ENCODE data around the gene MARK2.
A peak's percentile ranks its signal among the peaks of the same experiment; 100 is the strongest.
"Not testable (repeated sequence)": the region's sequence is repeated elsewhere in the genome, so short reads cannot be mapped to it uniquely, and the experiment has no call there.

MARK2 gene

GRCh38 chr11:63858628-63859550 is 20.0 kb downstream of the MARK2 start:
- DNase-seq: no peak

DNA sequence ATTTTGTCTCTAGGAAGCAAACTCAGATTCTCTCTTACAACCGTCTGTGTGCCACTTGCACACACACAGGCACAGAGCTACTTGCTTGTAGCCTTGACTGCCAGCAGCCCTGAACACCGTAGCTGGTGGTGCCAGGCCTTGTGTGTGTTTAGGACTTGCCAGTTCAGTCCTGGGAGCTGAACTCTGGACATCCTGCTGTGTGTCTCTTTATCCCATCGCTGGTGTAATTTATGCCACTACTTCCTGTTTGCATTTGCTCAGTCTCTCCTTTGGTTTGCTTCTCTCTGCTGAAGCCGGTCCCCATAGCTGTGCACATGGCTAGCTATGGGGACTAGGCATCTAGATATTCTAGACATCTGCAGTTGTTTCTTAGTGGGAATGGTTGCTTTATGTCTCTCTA is 24.0 kb downstream of the MARK2 start:
- DNase-seq: no peak

- DNase-seq: not testable (repeated sequence)
Observed at GRCh38 chr11:63863620-63864019, 24.7 kb downstream of the MARK2 start.

DNA sequence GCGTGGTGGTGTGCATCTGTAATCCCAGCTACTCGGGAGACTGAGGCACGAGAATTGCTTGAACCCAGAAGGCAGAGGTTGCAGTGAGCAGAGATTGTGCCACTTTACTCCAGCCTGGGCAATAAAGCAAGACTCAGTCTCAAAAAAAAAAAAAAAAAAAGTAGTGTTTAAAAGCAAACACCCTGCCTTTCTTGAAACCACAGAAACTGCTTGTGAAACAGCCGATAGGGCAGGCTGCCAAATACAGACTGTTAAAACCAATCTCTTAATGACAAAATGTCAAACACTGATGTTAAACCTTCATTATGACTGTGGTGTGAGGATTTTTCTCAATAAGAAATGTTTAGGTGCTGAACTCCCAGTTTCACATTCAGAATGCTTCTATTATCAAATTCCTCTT is 27.3 kb downstream of the MARK2 start:
- DNase-seq: peak; percentile 51

- DNase-seq: no peak
Observed at GRCh38 chr11:63867511-63867910, 28.6 kb downstream of the MARK2 start.

- DNase-seq: no peak
Observed at GRCh38 chr11:63868399-63869064, 29.6 kb downstream of the MARK2 start.

- no peak for DNase-seq
Observed at GRCh38 chr11:63869171-63869591, 30.3 kb downstream of the MARK2 start.

DNA sequence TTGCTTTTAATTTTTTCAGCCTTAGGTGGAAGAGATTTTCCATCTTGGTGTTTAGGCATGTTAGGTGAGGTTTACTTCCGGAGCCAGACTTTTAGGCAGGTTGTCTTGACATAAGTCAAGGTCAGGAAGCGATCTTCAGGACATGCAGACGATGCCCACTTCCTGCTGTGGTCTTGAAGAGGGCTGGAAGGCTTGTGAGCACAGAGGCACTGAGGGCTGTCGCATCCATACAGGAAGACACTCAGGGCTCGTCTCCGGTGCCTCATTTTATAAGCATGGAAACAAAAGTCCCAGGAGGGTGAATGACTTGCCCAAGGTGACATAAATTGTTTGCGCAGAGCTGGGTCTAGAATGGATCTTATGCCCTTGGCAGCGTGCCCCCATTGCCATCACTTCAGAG is 30.8 kb downstream of the MARK2 start:
- no peak for DNase-seq

DNA sequence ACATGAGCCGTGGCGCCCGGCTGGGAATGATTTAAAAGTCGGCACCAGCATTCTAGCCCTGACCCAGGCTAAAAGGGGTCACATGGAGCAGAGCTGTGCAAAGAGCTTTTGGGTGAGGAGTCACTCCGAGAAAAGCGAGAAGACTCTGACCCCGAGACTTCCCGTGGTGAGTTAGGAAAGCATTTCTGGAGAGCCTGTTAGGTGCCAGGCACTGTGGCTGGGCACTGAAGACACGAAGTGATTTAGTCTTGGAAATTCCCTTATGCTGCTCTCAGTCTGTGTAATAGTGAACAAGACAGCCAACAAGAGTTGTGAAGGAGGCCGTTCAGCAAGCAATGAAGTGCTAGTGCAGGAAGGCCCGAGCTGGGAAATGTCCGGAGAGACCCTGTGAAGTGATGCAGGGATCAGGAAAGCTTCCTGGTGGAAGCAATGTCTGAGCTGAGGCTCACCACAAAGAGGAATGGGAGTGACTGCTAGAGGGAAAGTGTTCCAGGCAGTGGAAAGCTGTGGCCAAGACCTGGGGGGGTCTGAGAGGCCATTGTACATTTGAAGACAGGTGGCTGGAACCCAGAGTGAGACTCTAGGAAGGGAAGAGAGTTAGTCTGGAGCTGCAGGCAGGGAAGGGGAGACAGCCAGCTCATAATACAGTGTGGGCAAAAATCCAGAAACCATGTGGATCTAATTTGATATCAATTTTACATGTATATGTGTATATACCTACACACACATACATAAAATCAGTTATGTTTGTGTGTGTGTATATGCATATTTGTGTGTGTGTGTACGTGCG is 31.6 kb downstream of the MARK2 start:
- no peak for DNase-seq

DNA sequence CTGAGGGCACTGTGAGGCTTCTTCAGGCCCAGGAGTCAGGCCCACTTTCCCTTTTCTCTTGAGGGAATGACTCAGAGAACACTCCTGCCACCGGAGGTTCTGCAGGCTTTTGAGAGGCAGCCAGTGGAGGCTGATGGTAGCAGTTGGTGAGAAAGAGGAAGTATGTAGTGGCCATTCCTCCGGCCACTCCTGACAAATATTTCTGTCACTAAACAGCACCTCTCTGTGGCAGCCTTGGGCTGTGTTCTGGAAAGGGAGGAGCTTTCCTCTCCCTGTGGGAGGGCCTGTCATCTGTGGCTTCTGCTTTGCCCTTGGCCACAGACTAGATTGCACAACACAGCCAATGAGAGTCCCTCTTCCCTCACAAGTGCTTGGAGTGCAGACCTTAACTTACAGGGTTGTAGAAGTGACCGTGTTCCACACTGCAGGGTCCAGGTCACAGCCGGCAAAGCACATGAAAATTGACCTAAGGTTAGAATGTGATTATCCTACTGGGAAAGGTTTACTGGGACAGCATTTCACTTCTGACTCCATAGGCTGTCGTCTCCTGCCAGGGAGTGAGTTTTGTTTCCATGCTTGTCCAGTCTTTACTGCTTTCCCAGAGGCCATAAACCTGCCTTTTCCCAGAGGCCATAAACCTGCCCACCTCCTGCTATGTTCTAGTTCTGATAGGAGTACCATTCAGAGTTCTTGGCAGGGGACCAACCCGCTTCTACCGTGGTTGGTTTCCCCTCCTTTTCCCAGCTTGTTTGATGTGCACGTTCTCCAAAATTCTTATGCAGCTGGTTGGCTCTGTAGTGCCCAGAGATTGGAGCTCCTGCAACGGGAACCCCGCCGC is 33.3 kb downstream of the MARK2 start:
- DNase-seq: peak; percentile 86

DNA sequence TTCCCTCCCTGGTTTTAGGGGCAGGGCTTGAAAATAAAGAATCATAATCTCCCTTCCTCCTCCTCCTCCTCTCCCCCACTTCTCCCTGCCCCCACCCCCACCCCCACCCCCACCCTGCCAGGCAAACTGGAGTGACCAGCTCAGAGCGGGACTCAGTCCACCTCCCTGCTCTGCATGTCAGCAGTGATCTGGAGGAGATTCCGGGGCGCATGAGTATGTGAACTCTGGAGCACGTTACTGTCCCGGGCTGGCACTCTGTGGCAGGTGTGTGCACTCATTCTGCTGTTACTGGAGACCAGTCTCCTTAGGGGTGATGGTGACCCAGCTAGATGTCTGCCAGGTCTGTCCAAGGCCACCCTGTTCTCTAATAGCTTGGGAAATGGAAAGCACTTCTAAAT is 33.9 kb downstream of the MARK2 start:
- no peak for DNase-seq

- no peak for DNase-seq
Observed at GRCh38 chr11:63873311-63873710, 34.4 kb downstream of the MARK2 start.

GRCh38 chr11:63874511-63874910 is 35.6 kb downstream of the MARK2 start:
- DNase-seq: no peak

GRCh38 chr11:63875506-63876065 is 36.7 kb downstream of the MARK2 start:
- no peak for DNase-seq

- DNase-seq: no peak
Observed at GRCh38 chr11:63876616-63877015, 37.7 kb downstream of the MARK2 start.

DNA sequence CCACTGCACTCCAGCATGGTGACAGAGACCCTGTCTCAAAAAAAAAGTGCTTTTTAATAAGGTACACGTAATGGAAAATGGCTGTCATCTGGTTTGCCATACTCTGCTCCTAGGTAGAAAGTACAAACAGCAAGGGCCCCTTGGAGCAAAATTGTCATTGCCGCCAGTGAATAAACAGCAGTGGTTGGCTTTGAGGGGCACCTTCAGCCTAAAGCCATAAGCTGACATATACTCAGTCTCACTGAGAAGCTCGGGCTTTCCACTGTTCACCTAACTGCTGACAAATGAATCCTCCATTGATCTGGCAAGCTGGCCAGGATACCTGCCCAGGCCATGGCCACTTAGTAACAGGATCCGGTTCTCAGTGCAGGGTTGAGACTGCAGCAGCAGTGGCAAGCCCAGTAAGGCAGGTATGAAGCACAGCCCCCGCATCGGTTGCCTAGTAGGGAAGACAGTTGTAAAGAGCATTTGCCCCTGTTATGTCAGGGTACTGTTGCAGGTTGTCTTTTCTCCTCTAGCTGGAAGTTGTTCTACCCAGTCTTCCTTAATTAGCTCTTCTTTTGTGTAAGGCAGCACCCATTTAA is 38.8 kb downstream of the MARK2 start:
- no peak for DNase-seq

- peak; percentile 65 for DNase-seq
Observed at GRCh38 chr11:63879598-63880402, 40.9 kb downstream of the MARK2 start.

DNA sequence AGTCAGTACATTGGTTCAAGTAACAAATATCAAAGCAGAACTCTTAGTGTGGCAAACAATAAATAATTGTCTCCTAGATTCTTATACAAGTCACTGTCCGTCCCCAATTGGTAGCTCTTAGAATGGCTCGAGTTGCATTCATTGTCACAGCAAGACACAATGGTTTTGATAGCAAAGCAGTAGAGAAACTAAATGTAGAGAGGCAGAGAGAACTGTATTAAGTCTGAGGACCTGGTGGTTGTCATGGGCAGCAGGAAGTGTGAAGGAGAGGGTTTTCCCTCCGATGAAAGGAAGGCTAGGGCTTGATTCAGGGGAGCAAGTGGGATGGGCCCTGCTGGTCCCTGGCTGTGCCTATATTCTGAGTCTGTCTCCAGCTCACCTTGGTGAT is 41.5 kb downstream of the MARK2 start:
- no peak for DNase-seq

- no peak for DNase-seq
Observed at GRCh38 chr11:63882555-63883242, 43.8 kb downstream of the MARK2 start.

- DNase-seq: no peak
Observed at GRCh38 chr11:63883791-63884190, 44.9 kb downstream of the MARK2 start.

All from fibroblast of skin of abdomen (primary cell).